Suprapubic skin (tissue), 4 donors: ENCODE data around the gene PLIN4.

Experiments used
- POLR2A ChIP-seq, 2 donors: fragments of 450-650 bp; IDR thresholded peaks; one replicate each; pipeline ENCODE4 v1.6.1; 2017; ENCODE audit warnings: antibody characterized with exemption in 2 of 2, mild to moderate bottlenecking in 2 of 2, moderate library complexity in 2 of 2
- POLR2AphosphoS5 ChIP-seq, 3 donors: sonication (generic); formaldehyde crosslinking; IDR thresholded peaks; one replicate each; pipeline ENCODE4 v1.6.1; 2017; ENCODE audit warnings: antibody characterized with exemption in 3 of 3
- TF ChIP-seq, protein P1 (sequence below), 2 donors: fragments of 200-600 bp in 1 of 2; fragments of 450-650 bp in 1 of 2; sonication (generic) in 1 of 2; IDR thresholded peaks; one replicate each; pipeline ENCODE4 v1.5.1; 2016 to 2019; ENCODE audit warnings: antibody characterized with exemption in 2 of 2, mild to moderate bottlenecking in 1 of 2, moderate library complexity in 1 of 2

DNA sequence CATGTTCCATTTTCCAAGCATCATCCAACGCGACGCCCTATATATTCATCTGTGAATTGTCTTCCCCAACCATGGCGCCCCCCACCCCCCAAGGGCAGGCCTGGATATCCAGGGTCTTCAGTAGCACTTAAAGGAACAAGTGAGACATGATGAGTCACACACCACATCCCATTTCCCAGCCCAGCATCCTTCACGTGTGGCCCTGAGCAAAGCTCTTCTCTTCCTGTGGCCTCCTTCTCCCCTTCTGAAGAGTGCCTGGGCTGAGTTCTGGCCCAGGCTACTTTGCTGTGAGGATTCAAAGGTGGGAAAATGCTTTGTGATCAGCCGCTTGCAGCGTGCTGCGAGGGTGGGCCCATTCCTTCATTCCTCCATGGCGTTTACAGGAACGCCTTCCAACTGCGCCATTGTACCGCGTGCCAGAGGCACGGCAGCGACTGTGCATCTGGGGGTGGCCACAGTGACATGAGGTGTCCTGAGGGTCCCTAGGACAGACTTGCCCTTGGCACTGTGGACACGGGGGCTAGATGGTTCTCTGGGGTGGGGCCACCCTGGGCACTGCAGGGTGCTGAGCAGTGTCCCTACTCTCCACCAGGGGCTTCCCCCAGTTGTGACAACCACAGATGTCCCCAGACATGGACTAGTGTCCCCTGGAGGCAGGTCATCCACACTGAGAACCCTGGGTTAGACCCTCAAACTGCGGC, 11.7 kb downstream of the PLIN4 start:
- TF ChIP-seq POLR2AphosphoS5 (IDR thresholded peaks at IDR 0.05) (no peak), POLR2A (IDR thresholded peaks at IDR 0.05) (no peak)
- TF ChIP-seq, protein P1, sequence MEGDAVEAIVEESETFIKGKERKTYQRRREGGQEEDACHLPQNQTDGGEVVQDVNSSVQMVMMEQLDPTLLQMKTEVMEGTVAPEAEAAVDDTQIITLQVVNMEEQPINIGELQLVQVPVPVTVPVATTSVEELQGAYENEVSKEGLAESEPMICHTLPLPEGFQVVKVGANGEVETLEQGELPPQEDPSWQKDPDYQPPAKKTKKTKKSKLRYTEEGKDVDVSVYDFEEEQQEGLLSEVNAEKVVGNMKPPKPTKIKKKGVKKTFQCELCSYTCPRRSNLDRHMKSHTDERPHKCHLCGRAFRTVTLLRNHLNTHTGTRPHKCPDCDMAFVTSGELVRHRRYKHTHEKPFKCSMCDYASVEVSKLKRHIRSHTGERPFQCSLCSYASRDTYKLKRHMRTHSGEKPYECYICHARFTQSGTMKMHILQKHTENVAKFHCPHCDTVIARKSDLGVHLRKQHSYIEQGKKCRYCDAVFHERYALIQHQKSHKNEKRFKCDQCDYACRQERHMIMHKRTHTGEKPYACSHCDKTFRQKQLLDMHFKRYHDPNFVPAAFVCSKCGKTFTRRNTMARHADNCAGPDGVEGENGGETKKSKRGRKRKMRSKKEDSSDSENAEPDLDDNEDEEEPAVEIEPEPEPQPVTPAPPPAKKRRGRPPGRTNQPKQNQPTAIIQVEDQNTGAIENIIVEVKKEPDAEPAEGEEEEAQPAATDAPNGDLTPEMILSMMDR (IDR thresholded peaks at IDR 0.05): no peak
